Liver (tissue), 3 donors: ENCODE measurements around the gene CHRNA9.

Experiments used
- ATF3 ChIP-seq: IDR thresholded peaks from 2 replicates; pipeline ENCODE4 v1.6.1; 2016; ENCODE audit warnings: antibody characterized with exemption
- CTCF ChIP-seq: fragments of 150-350 bp; IDR thresholded peaks from 2 replicates; pipeline ENCODE4 v1.5.1; 2017; ENCODE audit warnings: improper control_type of control experiment, low read depth, low read length; ENCODE audit not compliant: missing input control
- GABPA ChIP-seq, 2 donors: IDR thresholded peaks in 1 of 2; conservative IDR thresholded peaks in 1 of 2; 2 replicates each; pipeline ENCODE4 v1.6.1; 2016; ENCODE audit warnings: antibody characterized with exemption in 2 of 2, mild to moderate bottlenecking in 1 of 2, moderate library complexity in 1 of 2
- RAD21 ChIP-seq, 2 donors: IDR thresholded peaks; 2 replicates each; pipeline ENCODE4 v1.6.1; 2016; ENCODE audit warnings: antibody characterized with exemption in 2 of 2, mild to moderate bottlenecking in 2 of 2
- TAF1 ChIP-seq: conservative IDR thresholded peaks from 2 replicates; pipeline ENCODE4 v1.6.1; 2016; ENCODE audit warnings: antibody characterized with exemption, mild to moderate bottlenecking
- YY1 ChIP-seq: IDR thresholded peaks from 2 replicates; pipeline ENCODE4 v1.6.1; 2016; ENCODE audit warnings: antibody characterized with exemption, mild to moderate bottlenecking
- TF ChIP-seq, protein P1 (sequence below): IDR thresholded peaks from 2 replicates; pipeline ENCODE4 v1.6.1; 2016; ENCODE audit warnings: antibody characterized with exemption
- donor health status: healthy.
- donor health status: healthy.

GRCh38 chr4:40337523-40337922, 2.4 kb downstream of the CHRNA9 start:
- TF ChIP-seq CTCF (no peak), RAD21 (IDR thresholded peaks at IDR 0.05) (no peak), TAF1 (no peak), ATF3 (no peak), GABPA (IDR thresholded peaks at IDR 0.05 in 1 of 2, conservative IDR thresholded peaks at IDR 0.05 in 1 of 2) (no peak), YY1 (no peak)
- TF ChIP-seq, protein P1, sequence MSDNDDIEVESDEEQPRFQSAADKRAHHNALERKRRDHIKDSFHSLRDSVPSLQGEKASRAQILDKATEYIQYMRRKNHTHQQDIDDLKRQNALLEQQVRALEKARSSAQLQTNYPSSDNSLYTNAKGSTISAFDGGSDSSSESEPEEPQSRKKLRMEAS = no peak
